Spleen (tissue), 11 donors: ENCODE measurements around the gene TOP3A. TPM values are rescaled to one million over a fixed set of nuclear protein-coding genes. Genes with fewer than 3 reads are reported as not detected.
A peak's percentile ranks its signal among the peaks of the same experiment; 100 is the strongest.

Experiments
- DNase-seq: peaks from one replicate; pipeline ENCODE4 v3.0.0-alpha.2; 2020
- H3K27ac ChIP-seq, 8 donors: fragments of 200-600 bp; sonication (generic) in 7 of 8; 1 replicate in 4 of 8; 2 replicates in 4 of 8; pipeline versions ENCODE4 v1.5.0 to v1.8.0; 2016 to 2021; ENCODE audit warnings: inconsistent platforms in 4 of 8, mild to moderate bottlenecking in 4 of 8, moderate library complexity in 1 of 8
- H3K27me3 ChIP-seq, 7 donors: fragments of 200-600 bp; sonication (generic) in 6 of 7; replicated peaks in 1 of 7; 1 replicate in 4 of 7; 2 replicates in 3 of 7; pipeline versions ENCODE4 v1.5.0 to v1.8.0; 2016 to 2021; ENCODE audit warnings: inconsistent platforms in 3 of 7, mild to moderate bottlenecking in 1 of 7
- H3K36me3 ChIP-seq, 6 donors: fragments of 200-600 bp; sonication (generic) in 5 of 6; 1 replicate in 4 of 6; 2 replicates in 2 of 6; pipeline versions ENCODE4 v1.5.0 to v1.8.0; 2016 to 2021; ENCODE audit warnings: inconsistent platforms in 2 of 6
- H3K4me1 ChIP-seq, 6 donors: fragments of 200-600 bp; sonication (generic) in 5 of 6; 1 replicate in 3 of 6; 2 replicates in 3 of 6; pipeline versions ENCODE4 v1.5.0 to v1.8.0; 2016 to 2021; ENCODE audit warnings: inconsistent platforms in 3 of 6
- H3K4me3 ChIP-seq, 8 donors: fragments of 200-600 bp; sonication (generic) in 7 of 8; 1 replicate in 4 of 8; 2 replicates in 4 of 8; pipeline versions ENCODE4 v1.5.0 to v1.8.0; 2016 to 2021; ENCODE audit warnings: inconsistent platforms in 4 of 8, mild to moderate bottlenecking in 4 of 8, moderate library complexity in 2 of 8
- H3K9me3 ChIP-seq, 8 donors: fragments of 200-600 bp; sonication (generic) in 7 of 8; 1 replicate in 4 of 8; 2 replicates in 4 of 8; pipeline versions ENCODE4 v1.5.0 to v1.8.0; 2016 to 2021; ENCODE audit warnings: inconsistent platforms in 4 of 8
- CTCF ChIP-seq, 11 experiments: fragments of 200-600 bp in 7 of 11; fragments of 450-650 bp in 4 of 11; sonication (generic) in 4 of 11; IDR thresholded peaks in 8 of 11; conservative IDR thresholded peaks in 3 of 11; 1 replicate in 7 of 11; 2 replicates in 4 of 11; pipeline versions ENCODE4 v1.4.0 to v1.8.0; 2016 to 2021; ENCODE audit warnings: antibody characterized with exemption in 11 of 11, inconsistent platforms in 4 of 11, mild to moderate bottlenecking in 1 of 11
- POLR2A ChIP-seq, 3 donors: fragments of 450-650 bp; IDR thresholded peaks; one replicate each; pipeline ENCODE4 v1.5.1; 2017; ENCODE audit warnings: antibody characterized with exemption in 3 of 3, mild to moderate bottlenecking in 1 of 3
- POLR2AphosphoS5 ChIP-seq, 3 donors: sonication (generic); formaldehyde crosslinking; IDR thresholded peaks; one replicate each; pipeline ENCODE4 v1.5.1; 2017; ENCODE audit warnings: antibody characterized with exemption in 3 of 3
- WGBS, 5 donors: extraction: QIAGEN DNeasy Blood & Tissue Kit in 3 of 5; methylation state at CpG; one replicate each; pipeline versions ENCODE4 v1.1.5 to v1.1.7; 2013 to 2018; 5-methylcytosine and 5-hydroxymethylcytosine counted together
- intact Hi-C: fragments of 100-400 bp; cut with DNase I; formaldehyde crosslinking; loops from one replicate; pipeline ENCODE4 v1.15.0; 2023; ENCODE audit warnings: low total_unique reads
- polyA plus RNA-seq, 3 donors: library from polyadenylated mRNA; stranded (reverse); fragments of 200-250 nt; gene quantifications; one replicate each; pipeline ENCODE4 v1.2.1, GENCODE V29; 2013
- total RNA-seq, 7 donors: library from RNA; depleted of rRNA in 3 of 7; stranded (reverse); fragments of >200 nt in 3 of 7; fragmentation: NEBNext Ultra II Directional in 4 of 7; extraction: Animal tissue kit (Norgen Biotek cat#: 25700) in 4 of 7; gene quantifications; one replicate each; pipeline versions ENCODE4 v1.1.0 to v1.2.1, GENCODE V29; 2016 to 2021
- donor health status: healthy with polysubstance abuse.
- donor health status: DM: no; HTN: no; CAD: no; lungs with moderate emphysema.
- donor health status: DM: no; HTN: no; CAD: no.
- donor health status: Bipolar disorder and iron deficiency.
- donor health status: healthy.
- donor health status: DM: no; HTN: no; CAD: no.
- donor health status: DM: yes; HTN: yes; CAD: no.

Gene TOP3A
- total and polyA plus RNA-seq, 10 donors, result 9.8 to 60.1 (median 43.9) TPM

GRCh38 chr17:18227635-18228034 lies 87.2 kb downstream of the TOP3A start:
- DNase-seq, result no peak
- WGBS, 5 donors, result 94 to 100% (median 98%) methylated on average over 4 to 5 of the region's 5 CpGs
- peaks cover 0 to 9% (median under 1%) of the 10 kb centered on the region in 6 donors for H3K36me3 ChIP-seq
- H3K9me3 ChIP-seq, result no peaks in the 10 kb centered on the region
- no peak overlapping the region for H3K4me3 ChIP-seq
- H3K27me3 ChIP-seq, result no peaks in the 10 kb centered on the region
- peaks cover 3 to 42% (median 20%) of the 10 kb centered on the region in 6 donors for H3K4me1 ChIP-seq
- H3K27ac ChIP-seq, result no peak overlapping the region
- TF ChIP-seq CTCF (IDR thresholded peaks at IDR 0.05 in 8 of 11, conservative IDR thresholded peaks at IDR 0.05 in 3 of 11) (no peak), POLR2A (IDR thresholded peaks at IDR 0.05) (no peak), POLR2AphosphoS5 (IDR thresholded peaks at IDR 0.05) (no peak)
- intact Hi-C loops, result no loop called here

- peak overlapping the region; percentile 31 to 82 (median 55) for H3K4me3 ChIP-seq
- no peaks in the 10 kb centered on the region for H3K9me3 ChIP-seq
- H3K36me3 ChIP-seq, result no peaks in the 10 kb centered on the region
- WGBS, 5 donors, result 25 to 37% (median 30%) methylated on average over 16 of the region's 16 CpGs
- intact Hi-C loops, result no loop called here
- no peaks in the 10 kb centered on the region for H3K27me3 ChIP-seq
- H3K4me1 ChIP-seq, result peaks cover 3 to 42% (median 20%) of the 10 kb centered on the region in 6 donors
- TF ChIP-seq CTCF (IDR thresholded peaks at IDR 0.05 in 8 of 11, conservative IDR thresholded peaks at IDR 0.05 in 3 of 11) (no peak), POLR2AphosphoS5 (IDR thresholded peaks at IDR 0.05) (no peak), POLR2A (IDR thresholded peaks at IDR 0.05) (no peak)
- DNase-seq, result no peak
- peak overlapping the region in 5 of 8 donors; percentile 9 to 86 (median 63) for H3K27ac ChIP-seq
Observed at GRCh38 chr17:18226284-18226945, 88.4 kb downstream of the TOP3A start.

- Histone ChIP-seq H3K9me3 (no peaks in the 10 kb centered on the region), H3K4me1 (peaks cover 3 to 42% (median 20%) of the 10 kb centered on the region in 6 donors), H3K4me3 (peak overlapping the region; percentile 31 to 82 (median 55)), H3K36me3 (no peaks in the 10 kb centered on the region), H3K27me3 (no peaks in the 10 kb centered on the region), H3K27ac (peak overlapping the region in 5 of 8 donors; percentile 9 to 86 (median 63))
- DNase-seq, result no peak
- 0 to 1% (median 0%) methylated on average over 16 to 57 of the region's 57 CpGs for WGBS, 5 donors
- no peak for TF ChIP-seq CTCF (IDR thresholded peaks at IDR 0.05 in 8 of 11, conservative IDR thresholded peaks at IDR 0.05 in 3 of 11)
- TF ChIP-seq POLR2AphosphoS5 (IDR thresholded peaks at IDR 0.05), result peak in 2 of 3 donors; percentile 26 to 68
- intact Hi-C loops, result no loop called here
Observed at GRCh38 chr17:18225642-18226283, 89.0 kb downstream of the TOP3A start.

- peak within 1 kb of the TSS; percentile 31 to 82 (median 55) for H3K4me3 ChIP-seq
- DNase-seq, result peak; percentile 99
- H3K4me1 ChIP-seq, result peaks cover 3 to 42% (median 20%) of the 10 kb centered on the region in 6 donors
- H3K9me3 ChIP-seq, result no peaks in the 10 kb centered on the region
- 1 to 4% (median 1%) methylated on average over 5 to 60 of the region's 60 CpGs for whole genome bisulfite sequencing, 5 donors
- no peaks in the 10 kb centered on the region for H3K27me3 ChIP-seq
- TF ChIP-seq CTCF (IDR thresholded peaks at IDR 0.05 in 8 of 11, conservative IDR thresholded peaks at IDR 0.05 in 3 of 11) (peak in 1 of 11 experiments; percentile 16), POLR2AphosphoS5 (IDR thresholded peaks at IDR 0.05) (peak; percentile 43 to 85 (median 58)), POLR2A (IDR thresholded peaks at IDR 0.05) (no peak)
- H3K27ac ChIP-seq, result peak within 1 kb of the TSS in 6 of 8 donors; percentile 9 to 86 (median 59)
- intact Hi-C loops, result no loop called here
- H3K36me3 ChIP-seq, result no peaks in the 10 kb centered on the region
Observed at GRCh38 chr17:18225121-18225641, 89.6 kb downstream of the TOP3A start, which contains the start of gene LLGL1. LLGL1 (plus strand) TSS chr17:18225635; CDS start chr17:18225683, 48 bp downstream.
